DND-41 (cell line): ENCODE data around the gene CDC7.
A peak's percentile ranks its signal among the peaks of the same experiment; 100 is the strongest.

Source experiments
- ATAC-seq: fragments of 200-7000 bp; cut with Tn5 transposase; 3 replicates; pipeline ENCODE4 v1.9.1; 2021; ENCODE audit warnings: low read depth; ENCODE audit not compliant: insufficient read depth
- DNase-seq: peaks from one replicate; pipeline ENCODE4 v3.0.0-alpha.2; 2020
- H2AFZ ChIP-seq: 2 replicates; pipeline ENCODE4 v1.6.0; 2012; ENCODE audit warnings: low read depth, low read length
- H3K27ac ChIP-seq: 2 replicates; pipeline ENCODE4 v1.5.1; 2012; ENCODE audit warnings: low read length, inconsistent platforms
- H3K27me3 ChIP-seq: fragments of 200-600 bp; sonication (generic); 2 replicates; pipeline ENCODE4 v1.6.0; 2012; ENCODE audit warnings: low read length, mild to moderate bottlenecking, inconsistent platforms; ENCODE audit not compliant: insufficient read depth, poor library complexity
- H3K36me3 ChIP-seq: 2 replicates; pipeline ENCODE4 v1.5.1; 2012; ENCODE audit warnings: low read length, inconsistent platforms; ENCODE audit not compliant: insufficient read depth
- H3K4me1 ChIP-seq: 2 replicates; pipeline ENCODE4 v1.5.1; 2012; ENCODE audit warnings: mild to moderate bottlenecking, low read length; ENCODE audit not compliant: insufficient read depth
- H3K4me2 ChIP-seq: 2 replicates; pipeline ENCODE4 v1.6.0; 2012; ENCODE audit warnings: mild to moderate bottlenecking, moderate library complexity, low read length, inconsistent platforms; ENCODE audit not compliant: insufficient read depth
- H3K4me3 ChIP-seq, 2 experiments: fragments of 200-600 bp in 1 of 2; shearing (Covaris generic) in 1 of 2; 2 replicates each; pipeline ENCODE4 v1.5.1; 2012 to 2016; ENCODE audit warnings: inconsistent platforms in 2 of 2, low read length in 2 of 2, mild to moderate bottlenecking in 2 of 2, low read depth in 1 of 2, moderate library complexity in 1 of 2
- H3K79me2 ChIP-seq: 2 replicates; pipeline ENCODE4 v1.6.0; 2012; ENCODE audit warnings: low read length, inconsistent platforms; ENCODE audit not compliant: insufficient read depth
- H3K9ac ChIP-seq: 2 replicates; pipeline ENCODE4 v1.6.0; 2012; ENCODE audit warnings: low read depth, mild to moderate bottlenecking, inconsistent platforms, low read length, moderate library complexity
- H3K9me3 ChIP-seq: 2 replicates; pipeline ENCODE4 v1.5.1; 2012; ENCODE audit warnings: low read length, moderate library complexity, mild to moderate bottlenecking, inconsistent platforms; ENCODE audit not compliant: insufficient read depth, severe bottlenecking
- H4K20me1 ChIP-seq: 2 replicates; pipeline ENCODE4 v1.6.0; 2012; ENCODE audit warnings: low read length; ENCODE audit not compliant: insufficient read depth
- CTCF ChIP-seq: IDR thresholded peaks from 2 replicates; pipeline ENCODE4 v1.5.1; 2012; ENCODE audit warnings: borderline replicate concordance, low read length, moderate library complexity, mild to moderate bottlenecking; ENCODE audit not compliant: poor library complexity, severe bottlenecking; ENCODE audit errors: extremely low read depth
- EZH2 ChIP-seq: IDR thresholded peaks from 3 replicates; pipeline ENCODE4 v1.6.1; 2012; ENCODE audit warnings: borderline replicate concordance, low read depth, mild to moderate bottlenecking, moderate library complexity, low read length, inconsistent platforms; ENCODE audit not compliant: severe bottlenecking

CDC7 gene

GRCh38 chr1:91527266-91527765, 26.7 kb downstream of the CDC7 start:
- DNase-seq (no peak), ATAC-seq (no peak)
- Histone ChIP-seq H3K27me3 (no peaks in the 10 kb centered on the region), H3K9ac (no peak overlapping the region), H3K9me3 (no peaks in the 10 kb centered on the region), H3K4me1 (no peaks in the 10 kb centered on the region), H3K79me2 (no peaks in the 10 kb centered on the region), H4K20me1 (no peaks in the 10 kb centered on the region), H3K4me3 (no peak overlapping the region), H3K27ac (no peak overlapping the region), H3K4me2 (no peak overlapping the region), H3K36me3 (peaks cover 27% of the 10 kb centered on the region), H2AFZ (no peak overlapping the region)
- TF ChIP-seq EZH2 (no peak), CTCF (no peak)

- Histone ChIP-seq H3K4me3 (no peak overlapping the region), H3K27ac (no peak overlapping the region), H3K36me3 (peaks cover 23% of the 10 kb centered on the region), H3K9me3 (no peaks in the 10 kb centered on the region), H3K4me1 (no peaks in the 10 kb centered on the region), H3K4me2 (no peak overlapping the region), H4K20me1 (no peaks in the 10 kb centered on the region), H3K79me2 (no peaks in the 10 kb centered on the region), H3K27me3 (no peaks in the 10 kb centered on the region), H2AFZ (no peak overlapping the region), H3K9ac (no peak overlapping the region)
- TF ChIP-seq EZH2 (no peak), CTCF (no peak)
- DNase-seq (no peak), ATAC-seq (no peak)
Measured at GRCh38 chr1:91527781-91528180, 27.1 kb downstream of the CDC7 start.

DNA sequence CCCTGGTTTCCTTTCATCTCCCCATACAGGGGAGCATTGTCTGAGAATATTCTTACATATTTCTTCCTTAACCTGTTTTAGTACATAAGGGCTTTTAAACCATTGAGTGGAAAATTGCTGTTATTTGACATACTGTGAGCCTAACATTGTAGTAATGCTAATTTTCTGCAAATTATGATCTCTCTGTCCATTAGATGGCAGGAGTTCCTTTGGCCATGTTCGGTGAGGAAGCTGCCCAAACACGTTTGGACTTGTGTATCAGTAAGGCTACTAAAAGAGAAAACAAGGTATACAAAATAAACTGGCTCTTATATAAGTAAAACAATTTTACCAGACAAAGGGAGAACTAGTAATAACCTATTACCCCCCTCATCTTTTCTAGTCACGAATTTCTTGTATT, 29.2 kb downstream of the CDC7 start:
- H3K4me1 ChIP-seq: no peaks in the 10 kb centered on the region
- no peaks in the 10 kb centered on the region for H3K9me3 ChIP-seq
- peaks cover 6% of the 10 kb centered on the region; the same call in 1 of the 2 replicates for H3K36me3 ChIP-seq
- H3K4me3 ChIP-seq: no peak overlapping the region
- no peak overlapping the region for H3K9ac ChIP-seq
- H3K79me2 ChIP-seq: no peaks in the 10 kb centered on the region
- H3K4me2 ChIP-seq: no peak overlapping the region
- DNase-seq (no peak), ATAC-seq (no peak)
- H2AFZ ChIP-seq: no peak overlapping the region
- no peaks in the 10 kb centered on the region for H3K27me3 ChIP-seq
- H4K20me1 ChIP-seq: no peaks in the 10 kb centered on the region
- H3K27ac ChIP-seq: no peak overlapping the region
- no peak for TF ChIP-seq EZH2
- peak; percentile 22 for TF ChIP-seq CTCF
